Ishikawa (cell line): ENCODE measurements around the gene SHC2.

Experiments
- CEBPB ChIP-seq: IDR thresholded peaks from 2 replicates; pipeline ENCODE4 v1.6.1; 2012
- EGR1 ChIP-seq: IDR thresholded peaks from 2 replicates; pipeline ENCODE4 v1.6.1; 2012
- EP300 ChIP-seq: IDR thresholded peaks from 2 replicates; pipeline ENCODE4 v1.6.1; 2012; ENCODE audit warnings: borderline replicate concordance
- NFIC ChIP-seq: IDR thresholded peaks from 2 replicates; pipeline ENCODE4 v1.6.1; 2012
- RAD21 ChIP-seq: IDR thresholded peaks from 2 replicates; pipeline ENCODE4 v1.6.1; 2012; ENCODE audit warnings: low read depth
- TAF1 ChIP-seq: IDR thresholded peaks from 2 replicates; pipeline ENCODE4 v1.6.1; 2012; ENCODE audit warnings: low read depth, mild to moderate bottlenecking
- YY1 ChIP-seq: IDR thresholded peaks from 2 replicates; pipeline ENCODE4 v1.6.1; 2012; ENCODE audit warnings: low read depth
- TF ChIP-seq, protein P1 (sequence below): IDR thresholded peaks from 2 replicates; pipeline ENCODE4 v1.6.1; 2012; ENCODE audit warnings: low read depth, mild to moderate bottlenecking
- TF ChIP-seq, protein P2 (sequence below): IDR thresholded peaks from 2 replicates; pipeline ENCODE4 v1.6.1; 2012

DNA sequence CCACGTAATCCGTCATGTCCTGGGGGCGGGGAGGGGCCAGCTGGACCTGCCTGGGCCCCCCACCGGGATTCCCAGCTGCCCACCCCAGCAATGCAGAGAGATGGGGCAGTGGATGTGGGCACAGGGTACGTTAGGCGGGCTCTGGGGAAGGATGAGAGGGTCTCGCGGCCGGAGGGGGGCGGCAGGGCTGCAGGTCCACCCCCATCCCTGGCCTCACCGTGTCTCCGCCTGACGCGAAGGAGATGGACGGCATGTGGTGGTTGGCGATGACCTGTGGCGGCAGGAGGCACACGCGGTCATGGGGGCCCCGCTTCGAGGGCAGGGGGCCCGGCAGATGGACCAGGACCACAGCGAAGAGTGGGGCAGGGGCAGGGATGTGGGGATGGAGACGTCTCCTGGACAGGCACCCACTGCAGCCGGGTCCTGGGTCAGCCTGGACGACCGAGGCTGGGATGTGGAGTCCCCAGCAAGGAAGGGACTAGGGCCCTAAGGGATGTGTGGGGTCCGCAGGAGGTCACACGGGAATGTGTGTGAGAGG lies 24.4 kb downstream of the SHC2 start:
- TF ChIP-seq NFIC (no peak), CEBPB (no peak), EP300 (no peak), RAD21 (no peak), TAF1 (no peak), YY1 (no peak), EGR1 (no peak)
- TF ChIP-seq, protein P1, sequence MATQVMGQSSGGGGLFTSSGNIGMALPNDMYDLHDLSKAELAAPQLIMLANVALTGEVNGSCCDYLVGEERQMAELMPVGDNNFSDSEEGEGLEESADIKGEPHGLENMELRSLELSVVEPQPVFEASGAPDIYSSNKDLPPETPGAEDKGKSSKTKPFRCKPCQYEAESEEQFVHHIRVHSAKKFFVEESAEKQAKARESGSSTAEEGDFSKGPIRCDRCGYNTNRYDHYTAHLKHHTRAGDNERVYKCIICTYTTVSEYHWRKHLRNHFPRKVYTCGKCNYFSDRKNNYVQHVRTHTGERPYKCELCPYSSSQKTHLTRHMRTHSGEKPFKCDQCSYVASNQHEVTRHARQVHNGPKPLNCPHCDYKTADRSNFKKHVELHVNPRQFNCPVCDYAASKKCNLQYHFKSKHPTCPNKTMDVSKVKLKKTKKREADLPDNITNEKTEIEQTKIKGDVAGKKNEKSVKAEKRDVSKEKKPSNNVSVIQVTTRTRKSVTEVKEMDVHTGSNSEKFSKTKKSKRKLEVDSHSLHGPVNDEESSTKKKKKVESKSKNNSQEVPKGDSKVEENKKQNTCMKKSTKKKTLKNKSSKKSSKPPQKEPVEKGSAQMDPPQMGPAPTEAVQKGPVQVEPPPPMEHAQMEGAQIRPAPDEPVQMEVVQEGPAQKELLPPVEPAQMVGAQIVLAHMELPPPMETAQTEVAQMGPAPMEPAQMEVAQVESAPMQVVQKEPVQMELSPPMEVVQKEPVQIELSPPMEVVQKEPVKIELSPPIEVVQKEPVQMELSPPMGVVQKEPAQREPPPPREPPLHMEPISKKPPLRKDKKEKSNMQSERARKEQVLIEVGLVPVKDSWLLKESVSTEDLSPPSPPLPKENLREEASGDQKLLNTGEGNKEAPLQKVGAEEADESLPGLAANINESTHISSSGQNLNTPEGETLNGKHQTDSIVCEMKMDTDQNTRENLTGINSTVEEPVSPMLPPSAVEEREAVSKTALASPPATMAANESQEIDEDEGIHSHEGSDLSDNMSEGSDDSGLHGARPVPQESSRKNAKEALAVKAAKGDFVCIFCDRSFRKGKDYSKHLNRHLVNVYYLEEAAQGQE = no peak
- TF ChIP-seq, protein P2, sequence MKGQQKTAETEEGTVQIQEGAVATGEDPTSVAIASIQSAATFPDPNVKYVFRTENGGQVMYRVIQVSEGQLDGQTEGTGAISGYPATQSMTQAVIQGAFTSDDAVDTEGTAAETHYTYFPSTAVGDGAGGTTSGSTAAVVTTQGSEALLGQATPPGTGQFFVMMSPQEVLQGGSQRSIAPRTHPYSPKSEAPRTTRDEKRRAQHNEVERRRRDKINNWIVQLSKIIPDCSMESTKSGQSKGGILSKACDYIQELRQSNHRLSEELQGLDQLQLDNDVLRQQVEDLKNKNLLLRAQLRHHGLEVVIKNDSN = no peak
